ENCODE data around the gene SUPT4H1. TPM values are rescaled to one million over a fixed set of nuclear protein-coding genes. Genes with fewer than 3 reads are reported as not detected.
A peak's percentile ranks its signal among the peaks of the same experiment; 100 is the strongest.

The SUPT4H1 gene
- total and polyA plus RNA-seq, 3 donors from 2014 or later = 59.3 to 98.5 (median 64.4) TPM

DNA sequence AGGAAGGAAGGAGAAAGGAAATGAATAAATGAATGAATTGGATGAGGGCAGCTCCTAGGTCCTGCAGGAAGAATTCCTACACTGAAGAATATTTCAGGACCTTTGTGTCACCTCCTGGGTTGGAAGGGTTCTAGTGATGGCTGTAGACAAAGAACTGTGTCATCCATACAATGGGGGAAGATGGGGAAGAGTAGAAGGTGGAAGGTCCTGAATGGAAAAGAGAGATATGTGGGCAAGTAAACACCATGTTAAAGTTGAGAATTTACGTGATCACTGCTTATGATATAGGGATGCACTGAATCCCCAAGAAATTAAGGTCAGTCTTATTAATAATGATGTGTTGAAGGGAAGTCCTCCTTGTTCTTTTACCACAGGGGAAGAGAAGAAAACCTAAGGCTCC lies 4.2 kb upstream of the SUPT4H1 start:
- no peak overlapping the region for H3K27ac ChIP-seq
- peaks cover 7% of the 10 kb centered on the region for H3K4me1 ChIP-seq
- WGBS, 2 donors = 94 to 100% methylated on average over 1 of the region's 1 CpG
- H3K9me3 ChIP-seq = no peaks in the 10 kb centered on the region
- TF ChIP-seq POLR2A (IDR thresholded peaks at IDR 0.05) (no peak), CTCF (IDR thresholded peaks at IDR 0.05) (no peak)
- intact Hi-C loops (cut with DNase I; ENCODE audit: low total_unique reads) = no loop called here
- H3K27me3 ChIP-seq = no peaks in the 10 kb centered on the region
- no peak overlapping the region for H3K4me3 ChIP-seq
- H3K36me3 ChIP-seq (ENCODE audit: low read depth, missing control alignments) = no peaks in the 10 kb centered on the region
- DNase-seq = no peak

- no peaks in the 10 kb centered on the region for H3K27me3 ChIP-seq
- no peak for TF ChIP-seq POLR2A (IDR thresholded peaks at IDR 0.05)
- no peak for TF ChIP-seq CTCF (IDR thresholded peaks at IDR 0.05)
- intact Hi-C loops (cut with DNase I; ENCODE audit: low total_unique reads) = no loop called here
Measured at GRCh38 chr17:58354541-58355216, 2.7 kb upstream of the SUPT4H1 start.

GRCh38 chr17:58353389-58353825 lies 1.4 kb upstream of the SUPT4H1 start:
- peak overlapping the region; percentile 75 to 98 for H3K4me3 ChIP-seq
- H3K27me3 ChIP-seq = no peaks in the 10 kb centered on the region
- H3K4me1 ChIP-seq = peaks cover 7% of the 10 kb centered on the region
- intact Hi-C loops (cut with DNase I; ENCODE audit: low total_unique reads) = no loop called here
- 60 to 63% methylated on average over 4 of the region's 4 CpGs for WGBS, 2 donors
- no peaks in the 10 kb centered on the region for H3K36me3 ChIP-seq (ENCODE audit: low read depth, missing control alignments)
- H3K9me3 ChIP-seq = no peaks in the 10 kb centered on the region
- DNase-seq = no peak
- peak overlapping the region; percentile 92 to 95 for H3K27ac ChIP-seq
- no peak for TF ChIP-seq CTCF (IDR thresholded peaks at IDR 0.05)
- no peak for TF ChIP-seq POLR2A (IDR thresholded peaks at IDR 0.05)

More at GRCh38 chr17:58354541-58355216, 2.7 kb upstream of the SUPT4H1 start:
- Histone ChIP-seq H3K4me3 (no peak overlapping the region), H3K36me3 (ENCODE audit: low read depth, missing control alignments) (no peaks in the 10 kb centered on the region), H3K9me3 (no peaks in the 10 kb centered on the region), H3K4me1 (peaks cover 7% of the 10 kb centered on the region), H3K27ac (no peak overlapping the region)
- WGBS, 2 donors = 63 to 85% methylated on average over 6 of the region's 6 CpGs
- no peak for DNase-seq

GRCh38 chr17:58352596-58353388 lies 791 bp upstream of the SUPT4H1 start:
- H3K36me3 ChIP-seq (ENCODE audit: low read depth, missing control alignments) = no peaks in the 10 kb centered on the region
- TF ChIP-seq CTCF (IDR thresholded peaks at IDR 0.05) = no peak
- DNase-seq = peak; percentile 62
- H3K27ac ChIP-seq = peak overlapping the region; percentile 92 to 95
- no peaks in the 10 kb centered on the region for H3K27me3 ChIP-seq
- peak overlapping the region; percentile 75 to 98 for H3K4me3 ChIP-seq
- 2% methylated on average over 26 of the region's 26 CpGs for WGBS, 2 donors
- intact Hi-C loops (cut with DNase I; ENCODE audit: low total_unique reads) = no loop called here
- no peaks in the 10 kb centered on the region for H3K9me3 ChIP-seq
- H3K4me1 ChIP-seq = peaks cover 7% of the 10 kb centered on the region

All from testis (tissue), 3 donors.